HPDE6-E6E7 (cell line): ENCODE results near the gene C2CD4D.

Source experiments
- DNase-seq: peaks from one replicate; pipeline ENCODE4 v3.0.0; 2011; ENCODE audit warnings: missing footprints; ENCODE audit errors: extremely low spot score

C2CD4D gene

GRCh38 chr1:151790071-151790939 is 49.3 kb downstream of the C2CD4D start, which contains the start of gene TDRKH:
Gene TDRKH, minus strand, starts transcription at chr1:151790500. Its CDS starts 7,478 bp downstream, at chr1:151783022.
- peak; percentile 100 for DNase-seq
